NCI-H128 (cell line): ENCODE measurements around the gene POPDC3.
"Not testable (repeated sequence)": the region's sequence is repeated elsewhere in the genome, so short reads cannot be mapped to it uniquely, and the experiment has no call there.

ENCODE experiments used
- DNase-seq: peaks from one replicate; lab custom pipeline; 2025; ENCODE audit not compliant: unreplicated experiment; lab: John Stamatoyannopoulos, UW

The POPDC3 gene

DNA sequence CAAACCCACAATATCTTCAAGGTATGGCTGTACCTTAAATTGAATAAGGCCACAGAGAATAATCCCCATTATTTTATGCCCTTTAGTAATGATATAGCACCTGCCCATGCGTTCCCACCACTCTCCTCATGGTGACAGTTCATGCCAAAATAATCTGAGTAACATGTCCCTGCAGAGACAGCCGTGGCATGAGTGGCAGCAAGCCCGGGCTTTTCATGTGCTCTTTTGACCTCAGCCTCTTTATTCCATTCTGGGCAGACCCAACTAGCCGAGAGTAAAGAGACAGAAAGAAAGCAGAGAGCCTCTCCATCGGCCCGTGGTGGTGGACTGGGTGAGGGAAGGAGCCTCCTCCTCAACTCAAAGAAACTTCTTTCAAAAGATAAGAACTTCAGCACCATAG lies 19.9 kb upstream of the POPDC3 start:
- no peak for DNase-seq

- no peak for DNase-seq
Measured at GRCh38 chr6:105196076-105196475, 16.3 kb upstream of the POPDC3 start.

GRCh38 chr6:105194591-105194990 lies 14.8 kb upstream of the POPDC3 start:
- DNase-seq: no peak

GRCh38 chr6:105194106-105194505 lies 14.3 kb upstream of the POPDC3 start:
- no peak for DNase-seq

DNA sequence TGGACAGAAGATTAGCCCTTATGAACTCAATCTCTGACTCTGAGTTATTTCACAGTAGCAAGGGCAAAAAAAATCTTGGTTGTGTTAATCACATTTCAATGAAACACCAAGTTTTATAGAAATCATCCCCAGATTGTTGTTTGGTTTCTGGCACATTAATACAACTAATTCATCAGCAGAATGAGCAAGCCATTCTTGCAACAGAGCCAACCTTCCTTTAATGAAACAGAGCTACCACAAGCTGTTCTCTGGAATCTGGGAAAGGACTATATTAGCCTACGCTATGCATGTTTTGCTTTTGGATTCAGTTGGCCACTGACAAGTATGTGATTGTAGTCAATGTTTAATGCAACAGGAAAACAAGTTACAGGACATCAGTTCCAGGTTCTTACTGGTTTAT lies 13.8 kb upstream of the POPDC3 start:
- DNase-seq: no peak

DNA sequence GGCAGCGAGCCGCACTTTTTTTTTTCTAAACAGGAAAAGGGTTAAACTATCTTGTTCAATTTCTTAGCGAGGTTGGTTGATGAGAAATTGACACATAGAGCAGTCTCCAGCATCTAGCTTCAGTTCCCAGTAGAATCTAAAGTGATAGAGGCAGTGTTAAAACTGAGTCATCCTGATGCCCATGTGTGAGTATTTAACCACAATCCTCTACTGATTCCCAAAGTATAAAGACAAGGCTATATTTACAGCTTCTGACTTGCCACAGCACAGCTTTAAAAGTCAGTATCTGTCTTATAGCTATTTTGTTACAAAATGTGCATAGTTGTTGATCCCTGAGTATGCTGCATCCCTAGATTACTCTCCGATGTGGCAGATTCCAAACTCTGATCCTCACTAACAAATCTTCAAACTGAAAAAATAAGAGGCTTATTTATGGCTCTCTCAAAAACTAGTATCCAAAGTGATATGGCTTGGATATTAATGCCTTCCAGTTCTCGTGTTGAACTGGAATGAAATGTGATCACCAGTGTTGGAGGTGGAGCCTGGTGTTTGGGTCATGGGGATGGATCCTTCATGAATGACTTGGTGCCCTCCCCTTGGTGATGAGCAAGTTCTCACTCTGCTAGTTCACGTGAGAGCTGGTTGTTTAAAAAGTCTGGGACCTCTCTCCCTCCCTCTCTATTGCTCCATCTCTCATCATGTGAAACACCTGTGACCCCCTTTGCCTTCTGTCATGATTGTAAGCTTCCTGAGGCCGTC lies 13.1 kb upstream of the POPDC3 start:
- DNase-seq: no peak

- no peak for DNase-seq
Measured at GRCh38 chr6:105191351-105191750, 11.5 kb upstream of the POPDC3 start.

GRCh38 chr6:105189026-105189820 lies 9.4 kb upstream of the POPDC3 start:
- no peak for DNase-seq

GRCh38 chr6:105188251-105188650 lies 8.4 kb upstream of the POPDC3 start:
- no peak for DNase-seq

GRCh38 chr6:105186576-105186975 lies 6.8 kb upstream of the POPDC3 start:
- no peak for DNase-seq

DNA sequence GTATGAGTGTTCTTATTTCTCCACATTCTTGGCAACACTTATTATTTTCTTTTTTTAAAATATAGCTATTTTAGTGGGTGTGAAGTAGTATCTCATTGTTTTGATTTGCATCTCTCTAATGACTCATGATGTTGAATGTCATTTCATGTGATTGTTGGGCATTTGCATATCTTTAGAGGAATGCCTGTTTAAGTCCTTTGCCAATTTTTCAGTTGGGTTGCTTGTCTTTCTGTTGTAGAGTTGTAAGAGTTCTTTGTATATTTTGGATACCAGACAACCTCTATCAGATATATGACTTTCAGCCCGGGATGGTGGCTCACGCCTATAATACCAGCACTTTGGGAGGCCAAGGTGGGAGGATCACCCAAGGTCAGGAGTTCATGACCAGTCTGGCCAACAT lies 5.1 kb upstream of the POPDC3 start:
- DNase-seq: no peak

DNA sequence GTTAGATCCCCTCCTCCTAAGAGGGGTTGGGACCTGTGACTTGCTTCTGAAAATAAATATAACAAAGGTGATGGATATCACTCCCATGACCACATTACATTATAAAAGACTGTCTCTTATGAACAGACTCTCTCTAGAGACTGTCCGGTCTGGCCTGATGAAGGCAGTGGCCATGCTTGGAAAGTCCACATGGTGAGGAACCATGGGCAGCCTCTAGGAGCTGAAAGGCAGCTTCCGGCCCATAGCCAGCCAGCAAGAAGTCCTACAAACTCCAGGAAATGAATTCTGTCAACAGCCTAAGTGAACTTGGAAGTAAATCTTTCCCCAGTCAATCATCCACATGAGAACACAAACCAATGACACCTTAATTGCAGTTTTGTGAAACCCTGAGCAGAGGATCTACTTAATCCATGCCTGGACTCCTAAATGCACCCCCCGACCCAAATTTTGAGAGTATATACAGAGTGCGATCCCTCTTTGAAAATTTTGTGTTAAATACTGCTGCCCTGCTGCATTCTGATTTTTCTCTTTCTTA lies 2.2 kb upstream of the POPDC3 start:
- no peak for DNase-seq

GRCh38 chr6:105178636-105179035 lies 1.2 kb downstream of the POPDC3 start:
- no peak for DNase-seq

DNA sequence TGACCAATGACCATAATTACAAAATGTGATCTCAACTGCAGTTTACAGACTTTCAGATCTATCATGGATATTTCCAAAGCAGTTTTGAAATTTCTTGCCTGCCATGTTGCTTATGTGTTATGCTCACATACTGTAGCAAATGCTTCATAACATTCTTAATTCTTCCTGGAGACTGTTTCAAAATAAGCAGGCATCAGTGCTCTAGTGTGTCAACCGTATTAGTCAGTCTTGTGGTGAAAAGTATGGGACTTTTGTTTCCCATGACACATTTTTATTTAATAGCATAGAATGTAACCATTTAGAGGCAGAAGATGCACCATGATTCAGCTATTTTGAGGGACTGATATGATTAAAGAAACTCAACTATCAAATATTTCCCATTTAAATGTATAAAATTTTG lies 1.7 kb downstream of the POPDC3 start:
- no peak for DNase-seq

DNA sequence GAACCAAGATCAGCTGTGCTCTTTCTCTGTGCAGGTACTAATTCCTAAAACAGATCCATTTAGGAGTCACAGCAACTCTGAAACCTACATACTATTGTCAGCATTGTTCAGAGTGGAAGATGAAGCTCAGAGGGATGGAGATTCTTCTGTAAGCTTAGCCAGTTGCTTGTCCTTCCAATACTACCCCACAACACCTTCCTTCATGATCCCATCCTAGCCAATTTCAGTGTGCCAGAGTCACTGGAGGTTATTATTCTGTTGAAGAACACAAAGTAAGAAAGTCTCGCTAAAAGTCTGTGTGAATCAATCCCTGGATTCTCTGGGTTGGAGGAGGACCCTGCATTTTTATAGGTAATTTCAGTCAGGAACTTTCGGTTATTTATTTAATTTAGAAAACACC lies 2.3 kb downstream of the POPDC3 start:
- DNase-seq: no peak

DNA sequence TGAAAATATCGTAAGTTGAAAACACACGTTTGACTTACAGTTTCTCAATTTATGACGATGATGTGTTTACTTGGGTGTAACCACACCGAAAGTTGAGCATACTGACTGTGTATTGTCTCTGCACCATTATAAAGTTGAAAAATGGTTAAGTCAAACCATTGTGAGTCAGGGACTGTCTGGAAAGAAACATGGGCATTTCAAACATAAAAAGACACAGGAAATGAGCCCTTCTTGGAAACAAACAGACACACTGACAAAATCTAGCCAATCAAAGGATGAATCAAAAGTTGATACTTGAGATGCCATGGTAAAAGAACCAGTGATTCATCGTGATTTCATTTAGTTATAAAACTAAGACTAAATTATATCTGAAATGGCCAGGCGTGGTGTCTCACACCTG lies 5.3 kb downstream of the POPDC3 start:
- DNase-seq: no peak

DNA sequence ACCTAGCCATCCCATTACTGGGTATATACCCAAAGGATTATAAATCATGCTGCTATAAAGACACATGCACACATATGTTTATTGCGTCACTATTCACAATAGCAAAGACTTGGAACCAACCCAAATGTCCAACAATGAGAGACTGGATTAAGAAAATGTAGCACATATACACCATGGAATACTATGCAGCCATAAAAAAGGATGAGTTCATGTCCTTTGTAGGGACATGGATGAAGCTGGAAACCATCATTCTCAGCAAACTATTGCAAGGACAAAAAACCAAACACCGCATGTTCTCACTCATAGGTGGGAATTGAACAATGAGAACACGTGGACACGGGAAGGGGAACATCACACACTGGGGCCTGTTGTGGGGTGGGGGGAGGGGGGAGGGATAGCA lies 7.3 kb downstream of the POPDC3 start:
- DNase-seq: not testable (repeated sequence)

- no peak for DNase-seq
Measured at GRCh38 chr6:105170059-105170458, 9.8 kb downstream of the POPDC3 start.

- DNase-seq: no peak
Measured at GRCh38 chr6:105167914-105168313, 11.9 kb downstream of the POPDC3 start.

DNA sequence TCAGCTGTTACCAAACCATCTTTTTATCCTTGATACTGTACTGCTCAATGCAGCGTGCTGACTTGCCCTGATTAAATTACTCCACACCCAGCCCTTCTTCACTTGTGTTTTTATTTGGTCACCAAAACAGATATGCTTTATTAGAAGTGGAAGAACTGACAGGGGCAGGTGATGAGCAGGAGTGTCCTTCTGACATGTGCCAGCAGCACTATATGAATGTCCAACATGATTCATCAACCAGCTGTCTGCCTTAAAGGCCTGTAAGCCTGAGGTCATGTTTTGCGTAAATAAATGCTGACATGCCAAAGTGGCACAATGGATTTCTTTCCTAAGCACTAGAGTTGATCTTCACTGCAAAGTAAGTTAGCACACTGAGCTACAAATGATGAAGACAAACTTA lies 15.4 kb downstream of the POPDC3 start:
- DNase-seq: no peak

DNA sequence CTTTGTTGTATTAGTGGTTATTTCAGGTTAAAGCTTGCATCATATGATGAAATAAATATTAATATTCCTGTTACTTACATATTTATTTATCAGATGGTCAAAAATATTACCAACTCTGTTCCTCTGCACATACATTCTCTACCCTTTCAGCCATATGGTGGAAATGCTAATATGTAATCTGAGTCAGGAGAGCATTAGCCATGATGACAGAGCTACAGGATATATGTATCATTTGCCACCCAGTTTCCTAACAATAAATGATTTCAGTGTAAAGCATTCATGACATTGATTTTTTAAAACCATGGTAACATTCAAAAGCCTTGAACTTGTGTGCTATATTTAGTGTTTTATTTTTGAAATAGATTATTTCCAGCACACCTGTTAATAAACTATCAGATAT lies 16.6 kb downstream of the POPDC3 start:
- DNase-seq: no peak

- no peak for DNase-seq
Measured at GRCh38 chr6:105162377-105162776, 17.4 kb downstream of the POPDC3 start.
